Measurements from ENCODE around the gene CX3CR1.

GRCh38 chr3:39261726-39262125, 18.1 kb downstream of the CX3CR1 start:
- TF ChIP-seq CTCF (IDR thresholded peaks at IDR 0.05) (no peak), POLR2A (IDR thresholded peaks at IDR 0.05) (no peak), POLR2AphosphoS5 (IDR thresholded peaks at IDR 0.05) (no peak)
